Measurements from ENCODE around the gene SAAL1. TPM values are rescaled to one million over a fixed set of nuclear protein-coding genes. Genes with fewer than 3 reads are reported as not detected.

Gene SAAL1
- total RNA-seq, 1 donor from 2014 or later = 6.8 TPM

GRCh38 chr11:18067372-18067771 is 38.5 kb downstream of the SAAL1 start:
- Histone ChIP-seq H3K4me1 (no peaks in the 10 kb centered on the region), H3K36me3 (no peaks in the 10 kb centered on the region), H3K4me3 (no peak overlapping the region), H3K27ac (replicated peaks) (no peak overlapping the region), H3K27me3 (ENCODE audit: low read depth) (no peaks in the 10 kb centered on the region), H3K9me3 (replicated peaks) (no peaks in the 10 kb centered on the region)
- intact Hi-C loops (cut with micrococcal nuclease) = no loop called here
- DNase-seq = no peak
- no peak for TF ChIP-seq CTCF (IDR thresholded peaks at IDR 0.05; ENCODE audit: borderline replicate concordance)

GRCh38 chr11:18066626-18067025 is 39.3 kb downstream of the SAAL1 start:
- H3K4me1 ChIP-seq = no peaks in the 10 kb centered on the region
- H3K27ac ChIP-seq (replicated peaks) = no peak overlapping the region
- no peak for TF ChIP-seq CTCF (IDR thresholded peaks at IDR 0.05; ENCODE audit: borderline replicate concordance)
- H3K4me3 ChIP-seq = no peak overlapping the region
- H3K9me3 ChIP-seq (replicated peaks) = no peaks in the 10 kb centered on the region
- intact Hi-C loops (cut with micrococcal nuclease) = no loop called here
- no peaks in the 10 kb centered on the region for H3K27me3 ChIP-seq (ENCODE audit: low read depth)
- no peaks in the 10 kb centered on the region for H3K36me3 ChIP-seq
- DNase-seq = no peak

GRCh38 chr11:18065572-18065971 is 40.3 kb downstream of the SAAL1 start:
- no peak overlapping the region for H3K27ac ChIP-seq (replicated peaks)
- no peaks in the 10 kb centered on the region for H3K4me1 ChIP-seq
- TF ChIP-seq CTCF (IDR thresholded peaks at IDR 0.05; ENCODE audit: borderline replicate concordance) = no peak
- no peaks in the 10 kb centered on the region for H3K9me3 ChIP-seq (replicated peaks)
- intact Hi-C loops (cut with micrococcal nuclease) = no loop called here
- H3K27me3 ChIP-seq (ENCODE audit: low read depth) = no peaks in the 10 kb centered on the region
- H3K36me3 ChIP-seq = no peaks in the 10 kb centered on the region
- H3K4me3 ChIP-seq = no peak overlapping the region
- DNase-seq = no peak

GRCh38 chr11:18064450-18065054 is 41.3 kb downstream of the SAAL1 start:
- DNase-seq = no peak
- Histone ChIP-seq H3K4me3 (no peak overlapping the region), H3K27ac (replicated peaks) (no peak overlapping the region), H3K36me3 (no peaks in the 10 kb centered on the region), H3K27me3 (ENCODE audit: low read depth) (no peaks in the 10 kb centered on the region), H3K4me1 (no peaks in the 10 kb centered on the region), H3K9me3 (replicated peaks) (no peaks in the 10 kb centered on the region)
- intact Hi-C loops (cut with micrococcal nuclease) = no loop called here
- TF ChIP-seq CTCF (IDR thresholded peaks at IDR 0.05; ENCODE audit: borderline replicate concordance) = no peak

GRCh38 chr11:18063862-18064434 is 41.9 kb downstream of the SAAL1 start:
- intact Hi-C loops (cut with micrococcal nuclease) = no loop called here
- Histone ChIP-seq H3K9me3 (replicated peaks) (no peaks in the 10 kb centered on the region), H3K27me3 (ENCODE audit: low read depth) (no peaks in the 10 kb centered on the region), H3K4me1 (no peaks in the 10 kb centered on the region), H3K27ac (replicated peaks) (no peak overlapping the region), H3K36me3 (no peaks in the 10 kb centered on the region), H3K4me3 (no peak overlapping the region)
- no peak for TF ChIP-seq CTCF (IDR thresholded peaks at IDR 0.05; ENCODE audit: borderline replicate concordance)
- no peak for DNase-seq
